ENCODE results near the gene LINC01488. TPM values are rescaled to one million over a fixed set of nuclear protein-coding genes. Genes with fewer than 3 reads are reported as not detected.
A peak's percentile ranks its signal among the peaks of the same experiment; 100 is the strongest.

Gene LINC01488
- total and polyA plus RNA-seq, 2 of the 13 experiments (the other 11 are each of a cell fraction or from before 2014, with no cell fraction given): 0.26 to 0.58 TPM

DNA sequence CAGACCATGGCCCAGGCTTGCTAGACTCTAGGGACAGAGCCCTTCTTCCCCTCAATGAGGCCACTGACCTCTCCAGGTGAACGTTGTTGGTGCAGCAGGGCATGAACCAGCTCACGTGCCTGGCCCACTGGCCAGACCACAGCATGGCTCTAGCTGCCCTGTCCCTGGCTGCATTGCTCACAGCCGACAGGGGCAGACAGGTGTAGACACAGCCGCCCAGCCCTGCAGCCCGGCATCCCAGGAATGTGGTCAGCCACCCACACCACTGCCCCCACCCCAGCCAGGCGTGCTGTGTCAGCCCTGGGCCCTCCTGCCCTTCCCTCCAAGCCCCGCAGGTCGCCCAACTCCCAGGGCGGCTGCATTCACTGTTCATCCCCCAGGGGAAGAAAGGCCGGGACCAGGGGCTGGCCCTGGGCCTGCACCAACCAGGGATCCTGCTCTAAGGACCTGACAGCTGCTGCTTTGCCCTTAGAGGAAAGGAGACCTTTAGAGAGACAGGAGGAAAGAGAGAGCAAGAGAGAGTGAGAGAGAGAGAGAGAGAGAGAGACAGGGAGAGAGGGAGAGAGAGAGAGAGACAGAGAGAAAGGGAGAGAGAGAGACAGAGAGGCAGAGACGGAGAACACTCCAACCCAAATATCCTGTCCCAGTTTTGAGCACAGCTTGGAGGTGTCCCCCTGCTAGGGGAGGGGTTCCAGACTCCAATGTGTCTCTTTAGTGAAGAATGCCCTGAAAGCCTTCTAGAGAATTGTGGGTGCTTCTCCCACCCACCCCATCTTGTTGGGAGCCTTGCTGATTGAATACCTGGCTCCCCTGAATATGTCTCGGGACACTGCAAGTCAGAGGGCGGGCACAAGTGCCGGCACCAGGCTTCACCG lies 44.2 kb upstream of the LINC01488 start (continued):
- TF ChIP-seq, protein P1, sequence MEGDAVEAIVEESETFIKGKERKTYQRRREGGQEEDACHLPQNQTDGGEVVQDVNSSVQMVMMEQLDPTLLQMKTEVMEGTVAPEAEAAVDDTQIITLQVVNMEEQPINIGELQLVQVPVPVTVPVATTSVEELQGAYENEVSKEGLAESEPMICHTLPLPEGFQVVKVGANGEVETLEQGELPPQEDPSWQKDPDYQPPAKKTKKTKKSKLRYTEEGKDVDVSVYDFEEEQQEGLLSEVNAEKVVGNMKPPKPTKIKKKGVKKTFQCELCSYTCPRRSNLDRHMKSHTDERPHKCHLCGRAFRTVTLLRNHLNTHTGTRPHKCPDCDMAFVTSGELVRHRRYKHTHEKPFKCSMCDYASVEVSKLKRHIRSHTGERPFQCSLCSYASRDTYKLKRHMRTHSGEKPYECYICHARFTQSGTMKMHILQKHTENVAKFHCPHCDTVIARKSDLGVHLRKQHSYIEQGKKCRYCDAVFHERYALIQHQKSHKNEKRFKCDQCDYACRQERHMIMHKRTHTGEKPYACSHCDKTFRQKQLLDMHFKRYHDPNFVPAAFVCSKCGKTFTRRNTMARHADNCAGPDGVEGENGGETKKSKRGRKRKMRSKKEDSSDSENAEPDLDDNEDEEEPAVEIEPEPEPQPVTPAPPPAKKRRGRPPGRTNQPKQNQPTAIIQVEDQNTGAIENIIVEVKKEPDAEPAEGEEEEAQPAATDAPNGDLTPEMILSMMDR (CRISPR knock-in tag; IDR thresholded peaks at IDR 0.05): peak; percentile 60
- TF ChIP-seq ZNF317 (CRISPR knock-in tag; IDR thresholded peaks at IDR 0.05): no peak
- TF ChIP-seq, protein P2, sequence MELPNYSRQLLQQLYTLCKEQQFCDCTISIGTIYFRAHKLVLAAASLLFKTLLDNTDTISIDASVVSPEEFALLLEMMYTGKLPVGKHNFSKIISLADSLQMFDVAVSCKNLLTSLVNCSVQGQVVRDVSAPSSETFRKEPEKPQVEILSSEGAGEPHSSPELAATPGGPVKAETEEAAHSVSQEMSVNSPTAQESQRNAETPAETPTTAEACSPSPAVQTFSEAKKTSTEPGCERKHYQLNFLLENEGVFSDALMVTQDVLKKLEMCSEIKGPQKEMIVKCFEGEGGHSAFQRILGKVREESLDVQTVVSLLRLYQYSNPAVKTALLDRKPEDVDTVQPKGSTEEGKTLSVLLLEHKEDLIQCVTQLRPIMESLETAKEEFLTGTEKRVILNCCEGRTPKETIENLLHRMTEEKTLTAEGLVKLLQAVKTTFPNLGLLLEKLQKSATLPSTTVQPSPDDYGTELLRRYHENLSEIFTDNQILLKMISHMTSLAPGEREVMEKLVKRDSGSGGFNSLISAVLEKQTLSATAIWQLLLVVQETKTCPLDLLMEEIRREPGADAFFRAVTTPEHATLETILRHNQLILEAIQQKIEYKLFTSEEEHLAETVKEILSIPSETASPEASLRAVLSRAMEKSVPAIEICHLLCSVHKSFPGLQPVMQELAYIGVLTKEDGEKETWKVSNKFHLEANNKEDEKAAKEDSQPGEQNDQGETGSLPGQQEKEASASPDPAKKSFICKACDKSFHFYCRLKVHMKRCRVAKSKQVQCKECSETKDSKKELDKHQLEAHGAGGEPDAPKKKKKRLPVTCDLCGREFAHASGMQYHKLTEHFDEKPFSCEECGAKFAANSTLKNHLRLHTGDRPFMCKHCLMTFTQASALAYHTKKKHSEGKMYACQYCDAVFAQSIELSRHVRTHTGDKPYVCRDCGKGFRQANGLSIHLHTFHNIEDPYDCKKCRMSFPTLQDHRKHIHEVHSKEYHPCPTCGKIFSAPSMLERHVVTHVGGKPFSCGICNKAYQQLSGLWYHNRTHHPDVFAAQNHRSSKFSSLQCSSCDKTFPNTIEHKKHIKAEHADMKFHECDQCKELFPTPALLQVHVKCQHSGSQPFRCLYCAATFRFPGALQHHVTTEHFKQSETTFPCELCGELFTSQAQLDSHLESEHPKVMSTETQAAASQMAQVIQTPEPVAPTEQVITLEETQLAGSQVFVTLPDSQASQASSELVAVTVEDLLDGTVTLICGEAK (IDR thresholded peaks at IDR 0.05): no peak
- TF ChIP-seq, protein P2 (CRISPR knock-in tag; IDR thresholded peaks at IDR 0.05): 0 out of 2 replicates have a peak, but pooled peaks have one; percentile 28
- peak; percentile 72; the same call in 1 of the 2 replicates for TF ChIP-seq CBX5 (CRISPR knock-in tag; IDR thresholded peaks at IDR 0.05; ENCODE audit: borderline replicate concordance)
- TF ChIP-seq ZNF367 (CRISPR knock-in tag; IDR thresholded peaks at IDR 0.05; ENCODE audit: borderline replicate concordance): no peak
- TF ChIP-seq DR1 (CRISPR knock-in tag; IDR thresholded peaks at IDR 0.05): 0 out of 2 replicates have a peak, but pooled peaks have one; percentile 42
- TF ChIP-seq SP4 (CRISPR knock-in tag; IDR thresholded peaks at IDR 0.05): no peak
- TF ChIP-seq ZNF777 (CRISPR knock-in tag; IDR thresholded peaks at IDR 0.05): no peak
- peak; percentile 98 for TF ChIP-seq BHLHE40 (IDR thresholded peaks at IDR 0.05; ENCODE audit: low read length)
- TF ChIP-seq BRD4 (CRISPR knock-in tag; IDR thresholded peaks at IDR 0.05): no peak; the same call in 1 of the 2 replicates
- TF ChIP-seq, protein P3, sequence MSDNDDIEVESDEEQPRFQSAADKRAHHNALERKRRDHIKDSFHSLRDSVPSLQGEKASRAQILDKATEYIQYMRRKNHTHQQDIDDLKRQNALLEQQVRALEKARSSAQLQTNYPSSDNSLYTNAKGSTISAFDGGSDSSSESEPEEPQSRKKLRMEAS (IDR thresholded peaks at IDR 0.05): peak; percentile 70
- TF ChIP-seq ZSCAN25 (CRISPR knock-in tag; IDR thresholded peaks at IDR 0.05): peak; percentile 80
- TF ChIP-seq, protein P4, sequence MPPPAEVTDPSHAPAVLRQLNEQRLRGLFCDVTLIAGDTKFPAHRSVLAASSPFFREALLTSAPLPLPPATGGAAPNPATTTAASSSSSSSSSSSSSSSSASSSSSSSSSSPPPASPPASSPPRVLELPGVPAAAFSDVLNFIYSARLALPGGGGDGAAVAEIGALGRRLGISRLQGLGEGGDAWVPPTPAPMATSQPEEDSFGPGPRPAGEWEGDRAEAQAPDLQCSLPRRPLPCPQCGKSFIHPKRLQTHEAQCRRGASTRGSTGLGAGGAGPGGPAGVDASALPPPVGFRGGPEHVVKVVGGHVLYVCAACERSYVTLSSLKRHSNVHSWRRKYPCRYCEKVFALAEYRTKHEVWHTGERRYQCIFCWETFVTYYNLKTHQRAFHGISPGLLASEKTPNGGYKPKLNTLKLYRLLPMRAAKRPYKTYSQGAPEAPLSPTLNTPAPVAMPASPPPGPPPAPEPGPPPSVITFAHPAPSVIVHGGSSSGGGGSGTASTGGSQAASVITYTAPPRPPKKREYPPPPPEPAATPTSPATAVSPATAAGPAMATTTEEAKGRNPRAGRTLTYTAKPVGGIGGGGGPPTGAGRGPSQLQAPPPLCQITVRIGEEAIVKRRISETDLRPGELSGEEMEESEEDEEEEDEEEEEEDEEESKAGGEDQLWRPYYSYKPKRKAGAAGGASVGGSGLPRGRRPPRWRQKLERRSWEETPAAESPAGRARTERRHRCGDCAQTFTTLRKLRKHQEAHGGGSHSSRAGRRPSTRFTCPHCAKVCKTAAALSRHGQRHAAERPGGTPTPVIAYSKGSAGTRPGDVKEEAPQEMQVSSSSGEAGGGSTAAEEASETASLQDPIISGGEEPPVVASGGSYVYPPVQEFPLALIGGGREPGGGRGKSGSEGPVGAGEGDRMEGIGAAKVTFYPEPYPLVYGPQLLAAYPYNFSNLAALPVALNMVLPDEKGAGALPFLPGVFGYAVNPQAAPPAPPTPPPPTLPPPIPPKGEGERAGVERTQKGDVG (CRISPR knock-in tag; IDR thresholded peaks at IDR 0.05; ENCODE audit: borderline replicate concordance): peak; percentile 77; the same call in 1 of the 2 replicates
